Measurements from ENCODE around the gene CMC2. TPM values are rescaled to one million over a fixed set of nuclear protein-coding genes. Genes with fewer than 3 reads are reported as not detected.

Gene CMC2
- total RNA-seq, 1 donor from 2014 or later, result 52.8 TPM

DNA sequence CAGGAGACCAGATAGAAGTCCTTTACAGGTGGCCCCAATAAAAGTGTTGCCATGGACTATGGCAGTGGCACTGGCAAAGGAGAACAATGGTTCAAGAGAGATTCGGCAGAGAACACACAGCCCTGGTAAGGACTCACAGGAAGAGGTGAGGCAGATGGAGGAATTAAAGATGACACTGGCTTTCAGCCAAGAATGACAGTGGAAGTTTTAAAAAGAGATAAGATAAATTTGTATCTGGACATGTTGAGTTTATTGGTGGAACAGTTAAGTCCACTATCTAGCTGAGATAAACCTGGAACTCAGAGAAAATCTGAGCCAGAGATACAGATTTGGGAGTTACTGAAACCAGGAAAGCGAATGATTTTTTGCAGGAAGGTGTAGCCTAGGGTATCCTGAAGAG lies 20.1 kb downstream of the CMC2 start:
- Mint-ChIP-seq H3K27ac (ENCODE audit: unreplicated experiment) (no peak overlapping the region), H3K4me1 (ENCODE audit: low read depth, unreplicated experiment) (peaks cover 19% of the 10 kb centered on the region), H3K36me3 (ENCODE audit: low read depth, unreplicated experiment) (peaks cover 2% of the 10 kb centered on the region), H3K27me3 (ENCODE audit: low read depth, unreplicated experiment) (no peaks in the 10 kb centered on the region), H3K4me3 (ENCODE audit: unreplicated experiment) (no peak overlapping the region), H3K9me3 (ENCODE audit: unreplicated experiment) (no peaks in the 10 kb centered on the region)
- no peak for DNase-seq (ENCODE audit: low read depth)
- Histone ChIP-seq H3K27ac (ENCODE audit: low read depth, low read length) (no peak overlapping the region), H3K9me3 (ENCODE audit: insufficient read depth, low read depth, low read length) (no peaks in the 10 kb centered on the region), H3K9ac (ENCODE audit: low read length) (no peak overlapping the region), H3K36me3 (ENCODE audit: insufficient read depth, low read length) (peaks cover 4% of the 10 kb centered on the region), H2AFZ (ENCODE audit: low read depth, low read length) (no peak overlapping the region), H3K4me1 (ENCODE audit: insufficient read depth, low read length) (no peaks in the 10 kb centered on the region), H3K4me2 (ENCODE audit: low read length) (no peak overlapping the region), H4K20me1 (ENCODE audit: insufficient read depth, low read length) (peaks cover 10% of the 10 kb centered on the region), H3K79me2 (ENCODE audit: insufficient read depth, low read length) (peaks cover 89% of the 10 kb centered on the region), H3K27me3 (ENCODE audit: insufficient read depth, low read length) (no peaks in the 10 kb centered on the region), H3K4me3 (ENCODE audit: insufficient read depth, low read depth, low read length) (no peak overlapping the region)
- no peak for FAIRE-seq
- no peak for TF ChIP-seq EZH2 (IDR thresholded peaks at IDR 0.05; ENCODE audit: insufficient read depth, low read length)
- TF ChIP-seq, protein P1, sequence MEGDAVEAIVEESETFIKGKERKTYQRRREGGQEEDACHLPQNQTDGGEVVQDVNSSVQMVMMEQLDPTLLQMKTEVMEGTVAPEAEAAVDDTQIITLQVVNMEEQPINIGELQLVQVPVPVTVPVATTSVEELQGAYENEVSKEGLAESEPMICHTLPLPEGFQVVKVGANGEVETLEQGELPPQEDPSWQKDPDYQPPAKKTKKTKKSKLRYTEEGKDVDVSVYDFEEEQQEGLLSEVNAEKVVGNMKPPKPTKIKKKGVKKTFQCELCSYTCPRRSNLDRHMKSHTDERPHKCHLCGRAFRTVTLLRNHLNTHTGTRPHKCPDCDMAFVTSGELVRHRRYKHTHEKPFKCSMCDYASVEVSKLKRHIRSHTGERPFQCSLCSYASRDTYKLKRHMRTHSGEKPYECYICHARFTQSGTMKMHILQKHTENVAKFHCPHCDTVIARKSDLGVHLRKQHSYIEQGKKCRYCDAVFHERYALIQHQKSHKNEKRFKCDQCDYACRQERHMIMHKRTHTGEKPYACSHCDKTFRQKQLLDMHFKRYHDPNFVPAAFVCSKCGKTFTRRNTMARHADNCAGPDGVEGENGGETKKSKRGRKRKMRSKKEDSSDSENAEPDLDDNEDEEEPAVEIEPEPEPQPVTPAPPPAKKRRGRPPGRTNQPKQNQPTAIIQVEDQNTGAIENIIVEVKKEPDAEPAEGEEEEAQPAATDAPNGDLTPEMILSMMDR (IDR thresholded peaks at IDR 0.05; ENCODE audit: insufficient read depth, low read depth, low read length), result no peak

DNA sequence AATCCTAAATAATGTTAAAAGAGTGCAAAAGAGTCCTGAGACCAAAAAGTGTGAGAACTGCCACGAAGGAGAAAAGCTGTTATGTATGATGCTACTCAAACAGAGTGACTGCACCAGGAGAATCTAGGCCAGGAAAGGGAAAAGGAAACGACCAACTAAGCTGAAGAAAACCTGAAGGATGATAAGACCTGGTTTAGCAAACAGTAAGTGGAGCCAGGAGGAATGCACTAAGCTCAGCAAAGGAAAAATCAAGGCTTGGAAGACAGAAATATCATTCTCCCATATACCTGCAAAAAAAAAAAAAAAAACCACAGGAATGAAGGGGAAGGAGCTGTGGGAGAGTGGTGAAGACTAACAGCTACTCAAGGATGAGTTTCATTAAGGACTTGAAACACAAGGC lies 21.1 kb downstream of the CMC2 start:
- Mint-ChIP-seq H3K4me1 (ENCODE audit: low read depth, unreplicated experiment) (peaks cover 14% of the 10 kb centered on the region), H3K4me3 (ENCODE audit: unreplicated experiment) (no peak overlapping the region), H3K27ac (ENCODE audit: unreplicated experiment) (peak overlapping the region; percentile 21), H3K36me3 (ENCODE audit: low read depth, unreplicated experiment) (peaks cover 2% of the 10 kb centered on the region), H3K27me3 (ENCODE audit: low read depth, unreplicated experiment) (no peaks in the 10 kb centered on the region), H3K9me3 (ENCODE audit: unreplicated experiment) (no peaks in the 10 kb centered on the region)
- Histone ChIP-seq H3K4me2 (ENCODE audit: low read length) (no peak overlapping the region), H3K4me3 (ENCODE audit: insufficient read depth, low read depth, low read length) (no peak overlapping the region), H3K9me3 (ENCODE audit: insufficient read depth, low read depth, low read length) (no peaks in the 10 kb centered on the region), H3K27ac (ENCODE audit: low read depth, low read length) (no peak overlapping the region), H3K9ac (ENCODE audit: low read length) (no peak overlapping the region), H2AFZ (ENCODE audit: low read depth, low read length) (no peak overlapping the region), H3K4me1 (ENCODE audit: insufficient read depth, low read length) (no peaks in the 10 kb centered on the region), H3K27me3 (ENCODE audit: insufficient read depth, low read length) (no peaks in the 10 kb centered on the region), H3K36me3 (ENCODE audit: insufficient read depth, low read length) (peaks cover 4% of the 10 kb centered on the region), H4K20me1 (ENCODE audit: insufficient read depth, low read length) (peaks cover 10% of the 10 kb centered on the region), H3K79me2 (ENCODE audit: insufficient read depth, low read length) (peaks cover 82% of the 10 kb centered on the region)
- DNase-seq (ENCODE audit: low read depth), result no peak
- TF ChIP-seq EZH2 (IDR thresholded peaks at IDR 0.05; ENCODE audit: insufficient read depth, low read length), result no peak
- TF ChIP-seq, protein P1 (IDR thresholded peaks at IDR 0.05; ENCODE audit: insufficient read depth, low read depth, low read length), result no peak
- FAIRE-seq, result no peak

DNA sequence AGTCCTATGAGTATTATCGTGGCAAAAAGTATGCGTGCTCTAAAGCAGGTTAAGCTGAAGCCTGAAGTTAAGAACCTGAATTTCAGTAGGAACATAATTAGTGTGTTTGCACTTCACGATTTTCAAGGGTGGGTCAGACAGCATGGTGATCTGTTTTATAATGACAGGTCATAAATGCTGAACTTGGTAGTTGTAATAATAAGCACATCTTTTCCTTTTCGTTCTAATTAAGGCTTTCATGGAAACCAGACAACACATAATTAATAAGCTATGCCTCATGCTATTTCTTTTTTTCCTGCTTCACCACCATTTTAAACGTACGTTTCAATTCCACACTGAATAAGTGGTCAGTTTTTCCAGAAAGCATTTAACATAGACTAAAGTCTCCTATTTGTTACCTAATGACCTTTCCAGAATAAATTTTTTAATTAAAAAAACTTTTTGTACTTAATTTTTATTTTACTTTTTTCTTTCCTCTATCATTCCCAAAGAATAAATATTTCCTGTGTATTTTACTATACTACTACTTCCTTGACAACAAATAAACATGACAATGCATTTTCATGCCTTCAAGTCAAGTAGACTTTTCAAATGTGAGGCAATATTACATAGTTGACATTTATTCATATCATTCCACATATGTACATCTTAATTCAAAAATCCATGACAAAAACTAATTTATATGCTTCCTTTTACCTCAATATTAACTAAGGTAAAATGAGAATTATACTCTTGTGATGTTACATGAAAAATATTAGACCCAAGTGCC lies 22.4 kb downstream of the CMC2 start:
- no peak overlapping the region for H3K4me2 ChIP-seq (ENCODE audit: low read length)
- H3K4me3 Mint-ChIP-seq (ENCODE audit: unreplicated experiment), result no peak overlapping the region
- no peak for FAIRE-seq
- H3K36me3 Mint-ChIP-seq (ENCODE audit: low read depth, unreplicated experiment), result peaks cover 2% of the 10 kb centered on the region
- TF ChIP-seq, protein P1 (IDR thresholded peaks at IDR 0.05; ENCODE audit: insufficient read depth, low read depth, low read length), result no peak
- no peak for TF ChIP-seq EZH2 (IDR thresholded peaks at IDR 0.05; ENCODE audit: insufficient read depth, low read length)
- H3K27ac Mint-ChIP-seq (ENCODE audit: unreplicated experiment), result no peak overlapping the region
- H3K9me3 ChIP-seq (ENCODE audit: insufficient read depth, low read depth, low read length), result no peaks in the 10 kb centered on the region
- DNase-seq (ENCODE audit: low read depth), result no peak
- H3K36me3 ChIP-seq (ENCODE audit: insufficient read depth, low read length), result peaks cover 5% of the 10 kb centered on the region
- H3K27ac ChIP-seq (ENCODE audit: low read depth, low read length), result no peak overlapping the region
- peaks cover 69% of the 10 kb centered on the region for H3K79me2 ChIP-seq (ENCODE audit: insufficient read depth, low read length)
- peaks cover 10% of the 10 kb centered on the region for H4K20me1 ChIP-seq (ENCODE audit: insufficient read depth, low read length)
- peaks cover 10% of the 10 kb centered on the region for H3K4me1 Mint-ChIP-seq (ENCODE audit: low read depth, unreplicated experiment)
- no peak overlapping the region for H2AFZ ChIP-seq (ENCODE audit: low read depth, low read length)
- no peaks in the 10 kb centered on the region for H3K9me3 Mint-ChIP-seq (ENCODE audit: unreplicated experiment)
- H3K27me3 Mint-ChIP-seq (ENCODE audit: low read depth, unreplicated experiment), result no peaks in the 10 kb centered on the region
- H3K9ac ChIP-seq (ENCODE audit: low read length), result no peak overlapping the region
- no peak overlapping the region for H3K4me3 ChIP-seq (ENCODE audit: insufficient read depth, low read depth, low read length)
- no peaks in the 10 kb centered on the region for H3K4me1 ChIP-seq (ENCODE audit: insufficient read depth, low read length)
- no peaks in the 10 kb centered on the region for H3K27me3 ChIP-seq (ENCODE audit: insufficient read depth, low read length)
